OCI-LY7 (cell line): Measurements from ENCODE around the gene RNASEH1.
"Not testable (repeated sequence)": the region's sequence is repeated elsewhere in the genome, so short reads cannot be mapped to it uniquely, and the experiment has no call there.

Experiments used
- CTCF ChIP-seq: fragments of 200-600 bp; sonication (generic); conservative IDR thresholded peaks from 2 replicates; pipeline ENCODE4 v1.5.1; 2014; ENCODE audit warnings: mild to moderate bottlenecking, antibody characterized with exemption, low read length, moderate library complexity, mixed read lengths
- EZH2phosphoT487 ChIP-seq: fragments of 200-600 bp; sonication (generic); IDR thresholded peaks from 2 replicates; pipeline ENCODE4 v1.6.1; 2018; ENCODE audit warnings: low read depth, borderline replicate concordance, mild to moderate bottlenecking, mixed run types, antibody characterized with exemption, low read length, moderate library complexity, mixed read lengths

- TF ChIP-seq CTCF, EZH2phosphoT487: not testable (repeated sequence)
These were observed 18.1 kb upstream of the RNASEH1 start for GRCh38 chr2:3576263-3576630.
